ENCODE results near the gene DGKB. TPM values are rescaled to one million over a fixed set of nuclear protein-coding genes. Genes with fewer than 3 reads are reported as not detected.

Gene DGKB
- total RNA-seq = not detected

DNA sequence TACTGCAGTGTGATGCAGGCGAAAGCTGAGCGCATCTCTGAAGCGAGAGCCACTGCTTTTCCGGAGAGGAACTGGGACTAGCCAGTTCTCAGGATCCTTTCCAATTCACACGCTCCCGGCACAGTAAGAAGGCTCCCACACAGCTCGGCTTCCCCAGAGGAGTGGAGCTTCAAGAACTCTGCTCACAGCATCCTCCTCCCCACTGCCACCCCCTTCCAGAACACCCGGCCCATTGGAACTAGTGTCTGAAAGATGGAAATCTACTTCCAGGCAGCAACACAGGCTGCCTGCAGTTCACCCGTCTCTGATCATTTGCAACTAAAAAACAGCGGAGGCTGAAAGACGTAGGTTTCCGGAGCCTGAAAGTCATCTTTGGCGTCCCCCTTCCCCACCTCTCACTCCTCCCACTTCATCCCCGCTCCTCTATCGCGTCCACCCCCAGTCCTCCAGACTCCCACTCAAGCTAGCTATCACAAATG, at the start of gene DGKB:
Gene DGKB, minus strand, starts transcription at position 163 of the 479 bp plus-strand sequence.
- Mint-ChIP-seq H3K27me3 (no peaks in the 10 kb centered on the region), H3K4me1 (no peaks in the 10 kb centered on the region), H3K4me3 (no peak within 1 kb of the TSS), H3K9me3 (no peaks in the 10 kb centered on the region), H3K36me3 (no peaks in the 10 kb centered on the region), H3K27ac (no peak within 1 kb of the TSS)
- no peak for DNase-seq

DNA sequence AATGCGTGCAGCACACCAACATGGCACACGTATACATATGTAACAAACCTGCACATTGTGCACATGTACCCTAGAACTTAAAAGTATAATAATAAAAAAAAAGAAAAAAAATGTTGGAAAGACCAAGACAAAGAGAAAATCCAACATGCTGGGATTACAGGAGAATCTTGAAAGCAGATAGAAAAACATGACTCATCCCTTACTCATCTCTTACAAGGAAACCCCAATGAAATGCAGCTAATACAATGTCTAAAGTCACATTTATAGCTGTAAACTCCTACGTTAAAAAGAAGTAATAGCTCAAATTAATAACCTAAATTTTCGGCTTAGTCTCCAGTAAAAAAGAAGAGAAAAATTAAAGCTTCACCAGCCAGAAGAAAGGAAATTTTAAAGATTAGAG, 47.5 kb upstream of the DGKB start:
- no peak overlapping the region for H3K27ac Mint-ChIP-seq

GRCh38 chr7:14938181-14938580, 35.6 kb upstream of the DGKB start:
- no peak overlapping the region for H3K27ac Mint-ChIP-seq
- no peak for DNase-seq
- H3K36me3 Mint-ChIP-seq = no peaks in the 10 kb centered on the region
- peaks cover 2% of the 10 kb centered on the region for H3K9me3 Mint-ChIP-seq
- H3K27me3 Mint-ChIP-seq = no peaks in the 10 kb centered on the region
- H3K4me1 Mint-ChIP-seq = no peaks in the 10 kb centered on the region
- no peak overlapping the region for H3K4me3 Mint-ChIP-seq

More for the DNA sequence above, 47.5 kb upstream of the DGKB start:
- Mint-ChIP-seq H3K9me3 (peaks cover 2% of the 10 kb centered on the region), H3K36me3 (no peaks in the 10 kb centered on the region), H3K4me3 (no peak overlapping the region), H3K27me3 (no peaks in the 10 kb centered on the region), H3K4me1 (no peaks in the 10 kb centered on the region)
- DNase-seq = no peak

DNA sequence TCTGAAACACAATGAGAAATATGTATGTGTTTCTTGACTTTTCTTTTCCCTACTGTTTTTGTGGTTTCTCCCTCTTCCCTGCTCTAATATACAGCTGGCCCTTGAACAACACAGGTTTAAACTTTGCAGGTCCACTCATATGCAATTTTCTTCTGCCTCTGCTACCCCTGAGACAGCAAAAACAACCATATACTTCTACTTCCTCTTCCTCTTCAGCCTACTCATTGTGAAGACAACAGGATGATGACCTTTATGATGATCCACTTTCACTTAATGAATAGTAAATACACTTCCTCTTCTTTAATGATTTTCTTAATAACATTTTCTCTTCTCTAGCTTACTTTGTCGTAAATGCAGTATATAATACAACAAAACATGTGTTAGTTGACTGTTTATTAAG, 35.0 kb upstream of the DGKB start:
- Mint-ChIP-seq H3K27ac (no peak overlapping the region), H3K4me3 (no peak overlapping the region), H3K27me3 (no peaks in the 10 kb centered on the region), H3K36me3 (no peaks in the 10 kb centered on the region), H3K4me1 (no peaks in the 10 kb centered on the region), H3K9me3 (peaks cover 2% of the 10 kb centered on the region)
- DNase-seq = no peak

DNA sequence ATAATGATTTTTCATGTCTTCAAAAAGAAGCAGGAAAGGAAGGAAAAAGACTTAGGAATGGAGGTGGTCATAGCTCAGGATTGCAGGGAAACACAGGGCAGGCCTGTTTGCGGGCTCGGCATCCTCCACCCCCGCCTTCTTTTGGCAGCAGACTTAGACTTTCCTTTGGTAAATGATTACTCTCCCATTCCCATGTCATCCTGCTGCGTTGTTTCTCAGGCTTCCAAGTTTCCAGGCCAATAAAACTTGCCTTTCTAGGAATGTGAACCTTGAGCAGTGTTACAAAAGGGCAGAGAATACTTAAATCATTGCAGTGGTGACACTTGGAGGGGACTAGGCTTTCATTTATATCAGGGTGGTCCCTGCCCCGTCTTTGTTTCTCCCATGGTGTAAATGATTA, 34.0 kb upstream of the DGKB start:
- H3K4me1 Mint-ChIP-seq = no peaks in the 10 kb centered on the region
- no peak overlapping the region for H3K27ac Mint-ChIP-seq
- no peaks in the 10 kb centered on the region for H3K27me3 Mint-ChIP-seq
- H3K9me3 Mint-ChIP-seq = peaks cover 2% of the 10 kb centered on the region
- H3K4me3 Mint-ChIP-seq = no peak overlapping the region
- DNase-seq = no peak
- H3K36me3 Mint-ChIP-seq = no peaks in the 10 kb centered on the region

- DNase-seq = no peak
- Mint-ChIP-seq H3K27me3 (no peaks in the 10 kb centered on the region), H3K4me3 (no peak overlapping the region), H3K4me1 (no peaks in the 10 kb centered on the region), H3K27ac (no peak overlapping the region), H3K9me3 (peaks cover 3% of the 10 kb centered on the region), H3K36me3 (no peaks in the 10 kb centered on the region)
Observed at GRCh38 chr7:14934839-14935238, 32.3 kb upstream of the DGKB start.

DNA sequence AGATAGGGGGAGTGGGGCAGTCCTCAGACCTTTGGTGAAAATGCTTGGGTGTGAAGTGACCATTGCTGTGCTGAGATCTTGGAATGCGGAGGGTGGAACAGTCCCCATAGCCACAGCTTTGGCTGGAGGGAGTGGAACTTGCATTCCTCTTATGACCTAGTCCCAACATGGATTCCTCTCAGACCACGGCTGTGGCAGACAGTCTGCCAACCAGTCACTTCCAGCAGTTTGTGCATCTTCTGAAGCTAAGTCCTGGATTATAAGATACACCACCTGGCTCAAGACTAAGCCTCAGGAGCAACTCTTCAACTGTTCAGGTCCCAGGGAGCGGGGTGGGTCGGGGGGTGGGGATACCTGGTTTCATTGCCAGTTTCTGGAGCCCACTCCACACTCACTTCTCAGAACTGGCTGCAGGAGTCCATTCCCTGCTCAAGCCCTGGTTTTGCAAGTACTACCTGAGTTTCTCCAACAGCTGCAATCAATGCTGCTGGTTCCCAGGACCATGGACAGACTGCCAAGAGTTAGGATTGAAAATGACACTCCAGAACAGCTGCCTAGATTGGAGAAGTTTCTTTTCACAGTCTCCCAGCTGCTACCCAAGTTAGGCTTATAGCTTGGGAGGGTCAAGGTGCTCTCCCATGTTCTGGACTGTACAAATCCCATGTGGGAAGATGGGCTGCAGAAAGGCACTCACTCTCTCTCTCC, 29.1 kb upstream of the DGKB start:
- DNase-seq = no peak
- no peaks in the 10 kb centered on the region for H3K36me3 Mint-ChIP-seq
- H3K27ac Mint-ChIP-seq = no peak overlapping the region
- H3K4me1 Mint-ChIP-seq = no peaks in the 10 kb centered on the region
- H3K9me3 Mint-ChIP-seq = peaks cover 6% of the 10 kb centered on the region
- H3K27me3 Mint-ChIP-seq = no peaks in the 10 kb centered on the region
- H3K4me3 Mint-ChIP-seq = no peak overlapping the region

DNA sequence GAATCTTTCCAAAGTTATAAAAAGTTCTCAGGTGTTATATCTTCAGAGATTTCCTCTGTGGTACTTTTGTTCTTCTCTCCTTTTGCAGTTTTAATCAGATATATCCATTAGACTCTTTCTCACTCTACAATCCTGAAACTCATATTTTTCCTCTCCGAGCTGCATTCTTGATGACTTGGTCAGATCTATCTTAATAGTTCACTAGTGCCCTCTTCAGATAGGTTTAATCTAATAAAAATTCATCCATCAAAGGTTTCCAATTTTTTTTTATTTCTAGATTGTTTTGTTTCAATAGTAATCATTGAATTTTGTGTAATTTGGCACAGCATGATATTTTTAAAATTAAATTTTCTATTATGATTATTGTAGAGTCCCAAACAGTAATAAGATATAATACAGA, 21.8 kb upstream of the DGKB start:
- no peaks in the 10 kb centered on the region for H3K36me3 Mint-ChIP-seq
- H3K4me3 Mint-ChIP-seq = no peak overlapping the region
- no peak overlapping the region for H3K27ac Mint-ChIP-seq
- no peaks in the 10 kb centered on the region for H3K27me3 Mint-ChIP-seq
- H3K9me3 Mint-ChIP-seq = peaks cover 4% of the 10 kb centered on the region
- H3K4me1 Mint-ChIP-seq = no peaks in the 10 kb centered on the region
- no peak for DNase-seq

GRCh38 chr7:14911077-14911476, 8.5 kb upstream of the DGKB start:
- Mint-ChIP-seq H3K4me1 (no peaks in the 10 kb centered on the region), H3K9me3 (peaks cover 3% of the 10 kb centered on the region), H3K27me3 (no peaks in the 10 kb centered on the region), H3K4me3 (no peak overlapping the region), H3K27ac (no peak overlapping the region), H3K36me3 (no peaks in the 10 kb centered on the region)
- no peak for DNase-seq

DNA sequence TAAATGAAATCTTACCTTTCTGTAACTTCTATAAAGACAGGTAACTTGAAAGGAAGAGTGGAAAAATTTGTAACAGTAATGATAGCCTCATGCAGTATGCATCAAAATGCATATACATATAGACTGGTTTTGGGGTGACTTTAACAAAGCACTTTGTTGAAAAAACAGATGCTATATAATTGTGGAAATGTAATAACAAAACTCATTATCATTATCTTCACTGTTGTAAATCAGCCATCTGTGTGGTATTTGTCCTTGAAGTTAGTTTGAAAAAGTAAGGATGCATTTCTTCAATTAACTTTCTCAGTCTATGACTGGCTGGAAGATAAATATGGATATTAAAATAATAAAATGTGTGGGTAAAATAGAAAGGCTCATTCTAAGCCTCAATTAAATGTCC, 6.1 kb upstream of the DGKB start:
- no peaks in the 10 kb centered on the region for H3K36me3 Mint-ChIP-seq

DNA sequence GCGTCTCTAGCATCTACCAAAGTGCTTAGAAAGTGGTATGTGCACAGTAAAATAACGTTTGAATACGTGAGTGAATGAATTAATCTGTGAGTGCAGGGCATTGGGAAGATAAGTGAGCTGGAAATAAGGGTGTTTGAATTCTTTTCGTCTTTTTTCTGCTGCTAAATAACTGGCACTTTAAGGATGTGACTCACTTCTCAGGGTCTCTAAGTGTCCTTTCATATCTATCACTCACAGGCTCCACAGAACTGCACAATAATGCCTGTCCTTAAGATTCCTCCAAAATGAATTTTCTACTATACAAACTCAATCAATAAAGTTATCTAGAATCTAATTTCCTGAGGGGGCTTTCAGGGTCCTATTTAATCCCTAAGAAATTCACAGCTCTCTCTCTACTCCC, 3.2 kb upstream of the DGKB start:
- no peak overlapping the region for H3K4me3 Mint-ChIP-seq
- H3K36me3 Mint-ChIP-seq = no peaks in the 10 kb centered on the region
- no peaks in the 10 kb centered on the region for H3K27me3 Mint-ChIP-seq
- DNase-seq = no peak
- H3K27ac Mint-ChIP-seq = no peak overlapping the region
- H3K9me3 Mint-ChIP-seq = no peaks in the 10 kb centered on the region
- H3K4me1 Mint-ChIP-seq = no peaks in the 10 kb centered on the region

More for the DNA sequence above, 6.1 kb upstream of the DGKB start:
- no peak for DNase-seq
- no peaks in the 10 kb centered on the region for H3K4me1 Mint-ChIP-seq
- H3K4me3 Mint-ChIP-seq = no peak overlapping the region
- H3K27ac Mint-ChIP-seq = no peak overlapping the region
- H3K9me3 Mint-ChIP-seq = no peaks in the 10 kb centered on the region
- no peaks in the 10 kb centered on the region for H3K27me3 Mint-ChIP-seq

DNA sequence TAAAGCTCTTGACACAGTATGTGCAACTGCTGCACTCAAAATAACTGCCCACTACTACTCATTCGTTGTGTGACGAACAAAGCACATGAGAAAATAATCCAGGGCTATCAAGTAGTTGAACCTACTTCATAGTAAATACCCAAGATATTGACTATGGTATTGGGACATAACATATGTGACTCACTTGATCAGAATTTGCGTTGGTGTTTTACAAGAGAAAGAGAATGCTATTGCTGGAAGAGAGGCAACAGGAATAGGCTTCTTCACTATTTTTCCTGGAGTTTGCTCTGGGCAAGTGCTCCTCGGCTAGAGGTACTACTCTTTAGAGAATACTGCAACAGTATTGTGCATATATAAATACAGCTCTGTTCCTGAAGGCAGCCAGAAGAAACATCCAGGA, 2.5 kb downstream of the DGKB start:
- Mint-ChIP-seq H3K9me3 (no peaks in the 10 kb centered on the region), H3K36me3 (no peaks in the 10 kb centered on the region), H3K27me3 (no peaks in the 10 kb centered on the region), H3K4me1 (no peaks in the 10 kb centered on the region), H3K4me3 (no peak overlapping the region), H3K27ac (no peak overlapping the region)
- DNase-seq = no peak

DNA sequence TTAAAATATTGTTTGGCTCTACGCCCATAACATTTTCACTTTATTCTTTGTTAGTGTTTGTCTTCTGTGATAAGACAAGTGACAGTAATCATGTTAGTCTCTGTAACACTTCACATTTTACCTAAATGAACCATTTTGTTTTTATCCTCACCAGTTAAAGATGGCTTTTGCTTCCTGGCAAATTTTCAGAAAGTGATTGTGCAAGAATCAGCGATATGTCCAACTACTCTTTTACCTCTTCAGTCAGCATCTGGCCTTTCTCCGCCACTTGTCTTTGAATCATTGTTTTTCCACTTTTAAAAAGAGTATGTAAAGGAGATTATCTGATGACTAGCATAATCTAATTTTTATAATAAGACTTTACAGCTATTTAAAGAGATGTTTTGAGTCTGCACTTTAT, 3.5 kb downstream of the DGKB start:
- H3K27me3 Mint-ChIP-seq = no peaks in the 10 kb centered on the region

DNA sequence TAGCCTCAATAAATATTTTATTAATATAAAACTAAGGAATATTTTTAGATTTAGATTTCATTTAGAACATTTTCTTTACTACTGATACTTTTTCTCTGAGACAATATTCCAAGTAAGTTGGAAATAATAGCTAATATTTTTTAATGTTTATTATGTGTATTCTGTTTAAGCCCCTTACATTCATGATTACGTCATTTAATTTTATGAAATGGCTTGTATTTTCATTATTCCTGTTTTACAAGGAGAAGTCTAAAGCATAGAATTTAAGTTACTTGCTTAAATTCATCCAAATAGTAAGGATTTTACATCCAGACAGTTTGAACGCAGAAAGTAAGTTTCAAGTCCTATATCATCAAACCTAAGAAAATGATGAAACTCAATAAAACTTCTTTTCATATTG, 6.1 kb downstream of the DGKB start:
- Mint-ChIP-seq H3K4me3 (no peak overlapping the region), H3K4me1 (no peaks in the 10 kb centered on the region), H3K27me3 (no peaks in the 10 kb centered on the region), H3K9me3 (peaks cover 2% of the 10 kb centered on the region), H3K36me3 (no peaks in the 10 kb centered on the region), H3K27ac (no peak overlapping the region)
- DNase-seq = no peak

More for the DNA sequence above, 3.5 kb downstream of the DGKB start:
- Mint-ChIP-seq H3K27ac (no peak overlapping the region), H3K4me1 (no peaks in the 10 kb centered on the region), H3K36me3 (no peaks in the 10 kb centered on the region), H3K9me3 (no peaks in the 10 kb centered on the region), H3K4me3 (no peak overlapping the region)
- DNase-seq = no peak

- H3K27me3 Mint-ChIP-seq = no peaks in the 10 kb centered on the region
Observed at GRCh38 chr7:14894826-14895225, 7.7 kb downstream of the DGKB start.

GRCh38 chr7:14892961-14893360, 9.6 kb downstream of the DGKB start:
- Mint-ChIP-seq H3K4me3 (no peak overlapping the region), H3K36me3 (no peaks in the 10 kb centered on the region), H3K9me3 (peaks cover 2% of the 10 kb centered on the region), H3K27ac (no peak overlapping the region), H3K27me3 (no peaks in the 10 kb centered on the region), H3K4me1 (no peaks in the 10 kb centered on the region)
- no peak for DNase-seq

More at GRCh38 chr7:14894826-14895225, 7.7 kb downstream of the DGKB start:
- Mint-ChIP-seq H3K36me3 (no peaks in the 10 kb centered on the region), H3K27ac (no peak overlapping the region), H3K9me3 (peaks cover 2% of the 10 kb centered on the region), H3K4me3 (no peak overlapping the region), H3K4me1 (no peaks in the 10 kb centered on the region)
- no peak for DNase-seq

All from activated naive CD8-positive, alpha-beta T cell treated with anti-CD3 and anti-CD28 coated beads for 36 hours (primary cell).